ENCODE measurements around the gene GPR155.
A peak's percentile ranks its signal among the peaks of the same experiment; 100 is the strongest.
"Not testable (repeated sequence)": the region's sequence is repeated elsewhere in the genome, so short reads cannot be mapped to it uniquely, and the experiment has no call there.

GPR155 gene

GRCh38 chr2:174439950-174440349 lies 46.9 kb downstream of the GPR155 start:
- peak; percentile 63 for DNase-seq (ENCODE audit: low spot score)

- DNase-seq (ENCODE audit: low spot score): no peak
Observed at GRCh38 chr2:174439323-174439722, 47.5 kb downstream of the GPR155 start.

- DNase-seq (ENCODE audit: low spot score): no peak
Observed at GRCh38 chr2:174438146-174438886, 48.5 kb downstream of the GPR155 start.

- no peak for DNase-seq (ENCODE audit: low spot score)
Observed at GRCh38 chr2:174436351-174436750, 50.5 kb downstream of the GPR155 start.

- DNase-seq (ENCODE audit: low spot score): no peak
Observed at GRCh38 chr2:174431902-174432301, 54.9 kb downstream of the GPR155 start.

- no peak for DNase-seq (ENCODE audit: low spot score)
Observed at GRCh38 chr2:174430066-174430465, 56.8 kb downstream of the GPR155 start.

- no peak for DNase-seq (ENCODE audit: low spot score)
Observed at GRCh38 chr2:174428214-174428613, 58.6 kb downstream of the GPR155 start.

- DNase-seq (ENCODE audit: low spot score): no peak
Observed at GRCh38 chr2:174412256-174412655, 74.6 kb downstream of the GPR155 start.

- not testable (repeated sequence) for DNase-seq (ENCODE audit: low spot score)
Observed at GRCh38 chr2:174410039-174410438, 76.8 kb downstream of the GPR155 start.

- DNase-seq (ENCODE audit: low spot score): no peak
Observed at GRCh38 chr2:174403628-174404027, 83.2 kb downstream of the GPR155 start.

- no peak for DNase-seq (ENCODE audit: low spot score)
Observed at GRCh38 chr2:174400853-174401252, 86.0 kb downstream of the GPR155 start.

- DNase-seq (ENCODE audit: low spot score): no peak
Observed at GRCh38 chr2:174399171-174399570, 87.7 kb downstream of the GPR155 start.

GRCh38 chr2:174397773-174398172 lies 89.1 kb downstream of the GPR155 start:
- DNase-seq (ENCODE audit: low spot score): no peak

GRCh38 chr2:174395969-174396630 lies 90.7 kb downstream of the GPR155 start:
- no peak for DNase-seq (ENCODE audit: low spot score)

- DNase-seq (ENCODE audit: low spot score): peak; percentile 79
Observed at GRCh38 chr2:174395284-174395968, 91.4 kb downstream of the GPR155 start, which contains the start of gene SCRN3. TSS of gene SCRN3 (plus strand) at chr2:174395730. CDS start at chr2:174398284, 2,554 bp downstream.

- DNase-seq (ENCODE audit: low spot score): no peak
Observed at GRCh38 chr2:174392706-174393105, 94.1 kb downstream of the GPR155 start.

GRCh38 chr2:174390303-174390702 lies 96.5 kb downstream of the GPR155 start:
- not testable (repeated sequence) for DNase-seq (ENCODE audit: low spot score)

GRCh38 chr2:174389542-174389941 lies 97.3 kb downstream of the GPR155 start:
- DNase-seq (ENCODE audit: low spot score): no peak

GRCh38 chr2:174388706-174389105 lies 98.1 kb downstream of the GPR155 start:
- not testable (repeated sequence) for DNase-seq (ENCODE audit: low spot score)

- no peak for DNase-seq (ENCODE audit: low spot score)
Observed at GRCh38 chr2:174385201-174385600, 101.6 kb downstream of the GPR155 start.

- DNase-seq (ENCODE audit: low spot score): no peak
Observed at GRCh38 chr2:174383796-174384195, 103.0 kb downstream of the GPR155 start.
